Measurements from ENCODE around the gene CCN5.

Gene CCN5

GRCh38 chr20:44737116-44737515 is 21.9 kb downstream of the CCN5 start:
- no peak for DNase-seq (ENCODE audit: low read depth)

GRCh38 chr20:44738813-44739477 is 23.8 kb downstream of the CCN5 start:
- no peak for DNase-seq (ENCODE audit: low read depth)

- DNase-seq (ENCODE audit: low read depth): no peak
Observed at GRCh38 chr20:44739942-44740341, 24.8 kb downstream of the CCN5 start.

- no peak for DNase-seq (ENCODE audit: low read depth)
Observed at GRCh38 chr20:44742304-44743079, 27.3 kb downstream of the CCN5 start.

- no peak for DNase-seq (ENCODE audit: low read depth)
Observed at GRCh38 chr20:44743080-44743701, 28.0 kb downstream of the CCN5 start.

GRCh38 chr20:44743916-44744655 is 28.9 kb downstream of the CCN5 start:
- no peak for DNase-seq (ENCODE audit: low read depth)

- no peak for DNase-seq (ENCODE audit: low read depth)
Observed at GRCh38 chr20:44745122-44745597, 30.0 kb downstream of the CCN5 start.

- no peak for DNase-seq (ENCODE audit: low read depth)
Observed at GRCh38 chr20:44745598-44746366, 30.6 kb downstream of the CCN5 start, which contains the start of gene KCNK15. Gene KCNK15, plus strand, starts transcription at chr20:44745865. Its CDS starts 46 bp downstream, at chr20:44745911.

- no peak for DNase-seq (ENCODE audit: low read depth)
Observed at GRCh38 chr20:44746367-44747165, 31.4 kb downstream of the CCN5 start.

GRCh38 chr20:44747166-44748004 is 32.2 kb downstream of the CCN5 start:
- no peak for DNase-seq (ENCODE audit: low read depth)

- no peak for DNase-seq (ENCODE audit: low read depth)
Observed at GRCh38 chr20:44748005-44748370, 32.8 kb downstream of the CCN5 start.

- DNase-seq (ENCODE audit: low read depth): no peak
Observed at GRCh38 chr20:44750081-44750805, 35.1 kb downstream of the CCN5 start.

GRCh38 chr20:44752099-44752931 is 37.1 kb downstream of the CCN5 start:
- no peak for DNase-seq (ENCODE audit: low read depth)

- DNase-seq (ENCODE audit: low read depth): no peak
Observed at GRCh38 chr20:44754554-44754953, 39.4 kb downstream of the CCN5 start.

GRCh38 chr20:44756011-44756688 is 41.0 kb downstream of the CCN5 start:
- DNase-seq (ENCODE audit: low read depth): no peak

GRCh38 chr20:44756956-44757355 is 41.8 kb downstream of the CCN5 start:
- no peak for DNase-seq (ENCODE audit: low read depth)
